ENCODE results near the gene RPS6KA6.

DNA sequence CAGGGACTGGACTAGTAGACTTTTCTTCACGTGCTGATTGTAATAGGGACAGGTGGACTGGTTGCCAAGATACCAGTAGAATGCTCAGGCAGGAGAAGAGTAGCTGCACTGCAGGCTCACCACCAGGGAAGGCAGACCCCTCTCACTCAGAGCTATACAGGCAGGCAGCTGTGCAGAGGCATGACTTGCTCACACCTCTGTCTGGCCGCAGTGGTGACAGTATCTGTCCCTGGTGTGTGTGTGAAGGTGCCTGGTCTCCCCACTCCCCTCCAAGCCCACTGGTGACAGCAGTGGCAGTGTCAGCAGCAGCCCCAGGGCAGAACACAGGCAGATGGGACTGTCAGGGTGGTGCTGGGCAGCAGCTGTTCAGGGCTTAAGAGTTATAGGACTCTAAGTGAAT lies 140.7 kb downstream of the RPS6KA6 start:
- TF ChIP-seq POLR2AphosphoS5 (IDR thresholded peaks at IDR 0.05; ENCODE audit: low read depth, low read length) (no peak), POLR2A (IDR thresholded peaks at IDR 0.05; ENCODE audit: low read depth, low read length) (no peak), TAF1 (IDR thresholded peaks at IDR 0.05; ENCODE audit: borderline replicate concordance, low read depth, low read length) (no peak)

Measured in GM12892 (cell line).